GM21737 (cell line): Measurements from ENCODE around the gene AOPEP.

ENCODE experiments used
- ATAC-seq: cut with Tn5 transposase; IDR thresholded peaks from one replicate; pipeline ENCODE4 v1.9.1; 2021; ENCODE audit warnings: mild to moderate bottlenecking, moderate library complexity; ENCODE audit not compliant: unreplicated experiment

AOPEP gene

GRCh38 chr9:95089257-95090022, 362.9 kb downstream of the AOPEP start:
- no peak for ATAC-seq

GRCh38 chr9:95090023-95090791, 363.7 kb downstream of the AOPEP start:
- ATAC-seq, result no peak

GRCh38 chr9:95090871-95091577, 364.5 kb downstream of the AOPEP start:
- ATAC-seq, result no peak

DNA sequence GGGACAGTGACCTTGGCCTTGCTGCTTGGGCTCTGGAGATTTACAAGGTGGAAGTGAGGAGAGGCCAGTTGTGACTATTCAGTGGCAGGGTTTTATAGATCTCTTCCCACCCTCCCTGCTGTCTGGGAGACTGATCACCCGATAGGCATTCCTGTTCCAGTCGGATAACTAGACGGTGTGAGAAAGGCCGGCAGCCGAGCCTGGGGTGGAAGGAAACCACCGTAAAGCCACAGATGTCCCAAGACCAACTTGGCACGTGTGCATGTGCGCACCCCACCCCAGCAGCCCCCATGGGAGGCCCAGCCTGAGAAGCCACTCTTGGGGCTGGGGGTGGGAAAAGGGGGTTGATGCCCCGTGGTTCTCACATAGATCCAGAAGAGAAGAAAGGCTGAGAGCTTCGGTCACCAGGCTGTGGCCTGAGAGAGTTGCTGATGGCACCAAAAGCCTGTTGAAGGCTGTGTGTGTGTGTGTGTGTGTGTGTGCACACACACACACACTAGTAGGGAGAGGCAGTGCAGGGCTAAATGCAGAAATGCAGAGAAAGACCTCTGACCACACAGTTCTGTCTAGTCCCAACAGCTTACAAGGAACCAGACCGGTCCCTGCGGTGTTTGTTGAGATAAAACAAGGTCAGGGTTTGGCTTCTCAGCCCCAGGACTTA, 365.2 kb downstream of the AOPEP start:
- no peak for ATAC-seq

GRCh38 chr9:95092262-95093072, 366.0 kb downstream of the AOPEP start:
- no peak for ATAC-seq

DNA sequence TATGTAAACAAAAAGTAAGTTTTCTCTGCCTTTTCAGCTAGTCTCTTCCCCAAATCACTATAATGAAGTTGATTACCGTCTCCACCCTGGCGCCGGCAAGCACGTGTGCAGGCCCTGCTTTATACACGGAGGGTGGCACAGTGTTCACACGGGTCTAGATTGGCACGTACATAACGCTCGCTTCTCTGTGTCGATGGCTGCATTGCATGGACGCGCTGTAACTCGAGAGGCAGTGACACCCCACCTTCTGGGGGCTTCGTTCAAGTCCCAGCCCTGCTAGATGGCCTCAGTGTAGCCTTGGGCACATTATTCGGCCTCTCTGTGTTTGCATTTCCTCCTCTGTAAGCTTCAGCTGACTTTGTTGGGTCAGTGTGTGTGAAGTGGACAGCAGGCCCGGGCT, 367.1 kb downstream of the AOPEP start:
- ATAC-seq, result no peak

- ATAC-seq, result no peak
Measured at GRCh38 chr9:95094002-95094401, 367.5 kb downstream of the AOPEP start.

GRCh38 chr9:95095641-95096355, 369.3 kb downstream of the AOPEP start:
- ATAC-seq, result no peak

DNA sequence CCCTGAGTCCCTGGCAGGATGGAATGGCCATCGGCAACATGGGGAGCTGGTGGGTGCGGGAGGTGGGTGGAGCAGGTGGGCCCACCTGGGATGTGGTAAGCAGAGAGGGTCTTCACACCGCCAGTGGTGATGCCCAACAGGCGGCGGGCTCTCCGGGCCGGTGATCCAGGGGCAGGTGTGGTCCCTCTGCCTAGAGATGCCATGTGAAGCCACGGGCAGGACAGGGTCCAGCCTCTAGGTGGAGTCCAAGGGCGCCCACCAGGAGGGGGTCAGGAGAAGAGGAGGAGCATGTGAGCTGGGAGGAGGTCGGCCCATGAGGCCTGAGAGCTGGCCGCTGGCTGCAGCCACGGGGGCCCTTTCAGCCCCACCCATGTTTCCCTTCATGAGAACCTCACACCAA, 369.9 kb downstream of the AOPEP start:
- no peak for ATAC-seq

GRCh38 chr9:95096807-95097206, 370.3 kb downstream of the AOPEP start:
- no peak for ATAC-seq

DNA sequence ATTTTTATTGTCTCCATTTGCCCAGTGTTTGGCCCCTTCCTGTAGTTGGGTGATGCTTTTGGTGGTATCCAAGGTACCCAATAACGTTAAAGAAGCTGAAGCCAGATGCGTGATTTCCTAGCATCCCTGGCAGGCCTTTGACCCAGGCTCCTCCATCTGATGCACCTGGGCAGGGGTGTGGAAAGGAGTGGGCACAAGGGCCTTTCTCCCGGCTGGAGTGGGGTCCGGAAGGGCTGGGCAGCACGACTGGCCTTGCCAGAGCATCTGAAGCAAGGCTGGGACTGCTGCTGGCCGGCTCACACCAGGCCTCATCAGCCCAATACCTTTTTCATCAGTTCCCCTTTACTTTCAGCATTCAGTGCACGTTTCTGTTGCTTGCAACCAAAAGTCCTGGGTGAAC, 370.8 kb downstream of the AOPEP start:
- no peak for ATAC-seq

GRCh38 chr9:95098391-95098921, 372.0 kb downstream of the AOPEP start:
- ATAC-seq, result no peak

DNA sequence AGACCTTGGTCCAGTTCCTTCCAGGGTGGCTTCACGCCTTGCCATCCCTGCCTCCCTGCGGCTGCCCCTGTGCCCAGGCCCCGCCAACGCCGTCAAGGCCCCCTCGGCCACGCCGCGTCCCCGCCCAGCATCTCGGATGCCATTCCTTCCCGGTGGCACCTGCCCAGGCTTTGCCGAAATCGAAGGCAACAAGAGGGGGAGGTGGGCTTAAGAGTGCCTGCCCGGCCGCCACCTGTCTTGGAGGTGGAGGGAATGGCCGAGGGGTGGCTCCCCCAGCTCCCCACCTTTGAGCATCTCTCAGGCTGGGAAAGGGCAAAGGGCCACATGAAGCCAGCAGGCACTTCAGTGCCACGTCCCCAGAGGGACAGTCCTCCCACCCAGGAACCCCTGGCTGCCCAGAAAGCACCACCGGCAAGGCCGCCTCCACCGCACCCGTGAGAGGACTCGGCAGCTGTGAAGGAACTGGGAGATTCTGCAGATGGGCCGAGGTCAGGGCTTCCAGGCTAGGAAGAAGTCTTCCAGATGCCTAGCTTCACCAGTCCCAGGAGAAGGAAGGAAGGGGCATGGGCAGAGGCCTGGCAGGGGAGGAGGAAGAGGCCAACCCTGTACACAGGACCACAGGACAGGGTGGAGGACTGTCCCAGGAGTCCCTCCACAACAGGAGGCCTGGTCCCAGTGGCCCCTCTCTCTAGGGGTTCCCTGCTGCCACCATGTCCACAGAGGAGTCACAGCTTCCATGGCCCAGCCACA, 373.0 kb downstream of the AOPEP start:
- no peak for ATAC-seq

GRCh38 chr9:95100071-95100627, 373.6 kb downstream of the AOPEP start:
- ATAC-seq, result no peak

DNA sequence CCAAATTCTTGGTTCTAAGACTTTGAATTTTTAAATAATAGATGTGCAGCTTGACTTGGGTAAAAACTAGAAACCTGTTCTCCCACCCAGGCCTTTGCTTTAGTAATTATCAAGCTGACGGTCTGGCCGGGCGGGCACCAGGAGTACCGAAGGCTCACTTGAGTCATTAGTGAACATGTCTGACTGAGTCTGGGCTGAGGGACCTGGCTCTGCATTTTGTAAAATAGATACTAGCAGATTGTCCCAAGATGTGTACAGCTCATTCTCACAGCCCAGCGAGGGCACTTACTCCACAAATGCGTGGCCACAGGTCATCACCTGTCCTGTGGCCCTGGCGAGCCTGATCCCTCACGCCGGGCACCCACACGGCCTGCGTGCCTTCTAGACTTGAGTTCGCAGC, 374.8 kb downstream of the AOPEP start:
- ATAC-seq, result no peak

GRCh38 chr9:95102001-95102433, 375.5 kb downstream of the AOPEP start:
- ATAC-seq, result no peak

- no peak for ATAC-seq
Measured at GRCh38 chr9:95102572-95102971, 376.1 kb downstream of the AOPEP start.

DNA sequence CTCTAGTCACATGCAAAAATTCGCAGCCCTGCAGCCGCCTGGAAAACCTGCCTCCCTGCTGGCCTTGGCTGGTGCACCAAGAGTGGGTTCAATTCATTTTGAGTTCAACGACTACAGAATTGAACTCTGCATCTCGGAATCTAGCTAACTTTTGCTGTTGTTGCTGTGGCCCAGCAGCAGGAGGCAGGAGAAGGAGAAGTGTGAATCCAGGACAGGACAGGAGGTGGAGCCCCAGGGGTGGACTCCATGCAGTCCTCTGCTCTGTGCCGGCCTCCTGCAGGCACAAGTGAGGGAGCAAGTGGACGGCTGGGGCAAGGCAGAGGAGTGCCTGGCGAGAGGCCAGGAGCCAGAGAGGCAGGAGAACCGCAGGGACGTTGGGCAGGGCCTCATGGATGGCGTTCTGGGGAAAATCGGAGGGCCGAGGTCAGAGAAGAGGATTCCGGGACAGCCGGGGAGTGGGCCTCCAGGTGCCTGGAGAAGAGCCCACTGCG, 376.8 kb downstream of the AOPEP start:
- no peak for ATAC-seq
